HL-60 (cell line): ENCODE data around the gene UNC119.

Source experiments
- GABPA ChIP-seq: IDR thresholded peaks from 2 replicates; pipeline ENCODE4 v1.6.1; 2012; ENCODE audit warnings: low read depth
- TF ChIP-seq, protein P1 (sequence below): IDR thresholded peaks from 2 replicates; pipeline ENCODE4 v1.6.1; 2012; ENCODE audit warnings: low read depth; ENCODE audit not compliant: insufficient replicate concordance

DNA sequence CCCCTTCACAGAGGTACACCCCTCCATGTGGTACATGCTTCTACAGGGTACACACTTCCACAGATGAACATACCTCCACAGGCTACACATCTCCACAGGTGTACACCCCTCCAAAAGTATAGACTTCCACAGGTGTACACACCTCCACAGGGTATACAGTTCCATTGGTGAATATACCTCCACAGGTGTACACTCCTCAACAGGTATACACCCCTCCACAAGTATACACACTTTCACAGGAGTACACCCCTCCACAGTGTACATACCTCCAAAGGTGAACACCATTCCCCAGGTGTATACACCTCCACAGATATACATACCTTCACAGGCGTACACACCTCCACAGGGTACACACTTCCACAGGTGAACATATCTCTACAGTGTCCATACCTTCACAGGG, 36.9 kb downstream of the UNC119 start:
- TF ChIP-seq GABPA = no peak
- TF ChIP-seq, protein P1, sequence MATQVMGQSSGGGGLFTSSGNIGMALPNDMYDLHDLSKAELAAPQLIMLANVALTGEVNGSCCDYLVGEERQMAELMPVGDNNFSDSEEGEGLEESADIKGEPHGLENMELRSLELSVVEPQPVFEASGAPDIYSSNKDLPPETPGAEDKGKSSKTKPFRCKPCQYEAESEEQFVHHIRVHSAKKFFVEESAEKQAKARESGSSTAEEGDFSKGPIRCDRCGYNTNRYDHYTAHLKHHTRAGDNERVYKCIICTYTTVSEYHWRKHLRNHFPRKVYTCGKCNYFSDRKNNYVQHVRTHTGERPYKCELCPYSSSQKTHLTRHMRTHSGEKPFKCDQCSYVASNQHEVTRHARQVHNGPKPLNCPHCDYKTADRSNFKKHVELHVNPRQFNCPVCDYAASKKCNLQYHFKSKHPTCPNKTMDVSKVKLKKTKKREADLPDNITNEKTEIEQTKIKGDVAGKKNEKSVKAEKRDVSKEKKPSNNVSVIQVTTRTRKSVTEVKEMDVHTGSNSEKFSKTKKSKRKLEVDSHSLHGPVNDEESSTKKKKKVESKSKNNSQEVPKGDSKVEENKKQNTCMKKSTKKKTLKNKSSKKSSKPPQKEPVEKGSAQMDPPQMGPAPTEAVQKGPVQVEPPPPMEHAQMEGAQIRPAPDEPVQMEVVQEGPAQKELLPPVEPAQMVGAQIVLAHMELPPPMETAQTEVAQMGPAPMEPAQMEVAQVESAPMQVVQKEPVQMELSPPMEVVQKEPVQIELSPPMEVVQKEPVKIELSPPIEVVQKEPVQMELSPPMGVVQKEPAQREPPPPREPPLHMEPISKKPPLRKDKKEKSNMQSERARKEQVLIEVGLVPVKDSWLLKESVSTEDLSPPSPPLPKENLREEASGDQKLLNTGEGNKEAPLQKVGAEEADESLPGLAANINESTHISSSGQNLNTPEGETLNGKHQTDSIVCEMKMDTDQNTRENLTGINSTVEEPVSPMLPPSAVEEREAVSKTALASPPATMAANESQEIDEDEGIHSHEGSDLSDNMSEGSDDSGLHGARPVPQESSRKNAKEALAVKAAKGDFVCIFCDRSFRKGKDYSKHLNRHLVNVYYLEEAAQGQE = no peak
